D721Med (cell line): ENCODE results near the gene AFF1.
"Not testable (repeated sequence)": the region's sequence is repeated elsewhere in the genome, so short reads cannot be mapped to it uniquely, and the experiment has no call there.

Source experiments
- DNase-seq: peaks from one replicate; pipeline ENCODE4 v3.0.0; 2011; ENCODE audit warnings: low spot score; ENCODE audit not compliant: insufficient read length
- FAIRE-seq: peaks from 2 replicates; lab custom pipeline; 2011; peaks lifted over from hg19 to GRCh38; lab: Jason Lieb, UNC
- TF ChIP-seq, protein P1 (sequence below): IDR thresholded peaks from 2 replicates; pipeline ENCODE4 v1.5.1; 2012; ENCODE audit warnings: mild to moderate bottlenecking, control low read depth; ENCODE audit not compliant: insufficient read depth; ENCODE audit errors: missing control alignments

Gene AFF1

GRCh38 chr4:87144356-87144755 is 209.5 kb downstream of the AFF1 start:
- DNase-seq (no peak), FAIRE-seq (no peak)
- TF ChIP-seq, protein P1, sequence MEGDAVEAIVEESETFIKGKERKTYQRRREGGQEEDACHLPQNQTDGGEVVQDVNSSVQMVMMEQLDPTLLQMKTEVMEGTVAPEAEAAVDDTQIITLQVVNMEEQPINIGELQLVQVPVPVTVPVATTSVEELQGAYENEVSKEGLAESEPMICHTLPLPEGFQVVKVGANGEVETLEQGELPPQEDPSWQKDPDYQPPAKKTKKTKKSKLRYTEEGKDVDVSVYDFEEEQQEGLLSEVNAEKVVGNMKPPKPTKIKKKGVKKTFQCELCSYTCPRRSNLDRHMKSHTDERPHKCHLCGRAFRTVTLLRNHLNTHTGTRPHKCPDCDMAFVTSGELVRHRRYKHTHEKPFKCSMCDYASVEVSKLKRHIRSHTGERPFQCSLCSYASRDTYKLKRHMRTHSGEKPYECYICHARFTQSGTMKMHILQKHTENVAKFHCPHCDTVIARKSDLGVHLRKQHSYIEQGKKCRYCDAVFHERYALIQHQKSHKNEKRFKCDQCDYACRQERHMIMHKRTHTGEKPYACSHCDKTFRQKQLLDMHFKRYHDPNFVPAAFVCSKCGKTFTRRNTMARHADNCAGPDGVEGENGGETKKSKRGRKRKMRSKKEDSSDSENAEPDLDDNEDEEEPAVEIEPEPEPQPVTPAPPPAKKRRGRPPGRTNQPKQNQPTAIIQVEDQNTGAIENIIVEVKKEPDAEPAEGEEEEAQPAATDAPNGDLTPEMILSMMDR = no peak

DNA sequence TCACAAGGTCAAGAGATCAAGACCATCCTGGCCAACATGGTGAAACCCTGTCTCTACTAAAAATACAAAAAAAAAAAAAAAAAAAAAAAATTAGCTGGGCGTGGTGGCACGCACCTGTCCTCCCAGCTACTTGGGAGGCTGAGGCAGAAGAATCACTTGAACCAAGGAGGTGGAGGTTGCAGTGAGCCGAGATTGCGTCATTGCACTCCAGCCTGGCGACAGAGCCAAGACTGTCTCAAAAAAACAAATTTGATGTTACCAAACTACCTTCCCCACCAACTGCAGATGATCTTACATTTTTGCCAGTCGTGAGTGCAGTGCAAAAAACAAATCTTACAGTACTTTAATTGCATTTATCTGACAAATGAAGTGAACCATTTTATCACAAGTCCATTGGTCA is 211.1 kb downstream of the AFF1 start:
- FAIRE-seq, DNase-seq: not testable (repeated sequence)

GRCh38 chr4:87147116-87147515 is 212.3 kb downstream of the AFF1 start:
- FAIRE-seq (no peak), DNase-seq (no peak)
- TF ChIP-seq, protein P1 = no peak

- TF ChIP-seq, protein P1 = peak; percentile 92
- FAIRE-seq = peak; percentile 90
- DNase-seq = no peak
Measured at GRCh38 chr4:87150498-87151261, 215.9 kb downstream of the AFF1 start.

- DNase-seq (no peak), FAIRE-seq (no peak)
- TF ChIP-seq, protein P1 = no peak
Measured at GRCh38 chr4:87151730-87152129, 216.9 kb downstream of the AFF1 start.

- DNase-seq = no peak
- TF ChIP-seq, protein P1 = no peak
- FAIRE-seq = no peak
Measured at GRCh38 chr4:87152310-87153041, 217.7 kb downstream of the AFF1 start.

DNA sequence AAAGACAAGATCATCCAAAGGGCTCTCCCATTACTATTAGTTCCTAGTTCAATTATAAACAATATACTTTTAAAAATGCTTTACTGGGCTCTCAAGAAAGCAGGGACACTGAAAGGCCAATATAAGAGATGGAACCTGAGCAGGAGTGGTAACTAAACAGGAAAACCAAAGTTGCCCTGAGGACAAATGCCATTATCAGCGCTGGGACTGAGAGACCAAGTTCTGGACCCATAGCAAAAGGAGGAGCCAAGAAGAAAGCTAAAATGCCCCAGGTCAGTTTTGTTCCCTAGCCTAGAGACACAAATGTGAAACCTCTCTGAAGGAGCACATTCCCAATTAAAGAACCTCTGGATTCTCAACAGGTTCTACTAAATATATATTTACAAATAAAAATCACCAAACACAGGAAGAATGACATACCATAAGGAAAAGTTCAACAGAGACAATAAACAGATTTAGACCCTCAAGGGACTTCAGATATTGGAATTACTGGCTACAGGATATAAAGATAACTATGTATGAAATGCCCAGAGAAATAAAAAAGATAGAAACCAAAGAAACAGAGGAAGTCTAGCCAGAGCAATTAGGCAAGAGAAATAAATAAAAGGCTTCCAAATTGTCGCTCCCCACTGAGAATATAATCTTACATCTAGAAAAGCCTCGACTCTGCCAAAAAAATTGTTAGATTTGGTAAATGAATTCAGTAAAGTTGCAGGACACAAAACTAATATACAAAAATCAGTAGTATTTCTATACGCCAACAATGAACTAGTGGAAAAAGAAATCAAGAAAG is 218.5 kb downstream of the AFF1 start:
- no peak for FAIRE-seq
- TF ChIP-seq, protein P1 = no peak
- DNase-seq = no peak
